PC-9 (cell line): ENCODE results near the gene RFC4. TPM values are rescaled to one million over a fixed set of nuclear protein-coding genes. Genes with fewer than 3 reads are reported as not detected.
A peak's percentile ranks its signal among the peaks of the same experiment; 100 is the strongest.

Experiments
- BruUV-seq: library from RNA; stranded (reverse); fragments of 400-500 nt; replicated peaks from 2 replicates; lab custom pipeline; 2021; lab: Mats Ljungman, UMichigan
- CTCF ChIA-PET: fragments of 300-600 bp; sonication (Branson Sonifier 250); formaldehyde crosslinking; loops from one replicate; lab custom pipeline; 2022; ENCODE audit warnings: antibody characterized with exemption; lab: Charles Lee
- POLR2A ChIA-PET: fragments of 300-600 bp; sonication (Branson Sonifier 250); formaldehyde crosslinking; loops from one replicate; lab custom pipeline; 2022; ENCODE audit warnings: antibody characterized with exemption; ENCODE audit not compliant: unreplicated experiment; lab: Charles Lee
- DNase-seq, 2 experiments: peaks; one replicate each; pipeline versions ENCODE4 v3.0.0 to v3.0.0-alpha.2; 2015 to 2022; ENCODE audit warnings: mixed read lengths in 1 of 2
- H2AFZ ChIP-seq: fragments of 200-600 bp; sonication (generic); 2 replicates; pipeline ENCODE4 v1.8.1; 2017; ENCODE audit warnings: antibody characterized with exemption
- H3F3A ChIP-seq: fragments of 200-600 bp; sonication (generic); 2 replicates; pipeline ENCODE4 v1.8.1; 2017; ENCODE audit warnings: antibody characterized with exemption, mild to moderate bottlenecking, low read depth; ENCODE audit not compliant: insufficient read depth
- H3K27ac ChIP-seq: fragments of 200-600 bp; sonication (generic); 2 replicates; pipeline ENCODE4 v1.6.1; 2016; ENCODE audit warnings: mixed run types
- H3K27me3 ChIP-seq: fragments of 200-600 bp; sonication (generic); 2 replicates; pipeline ENCODE4 v1.6.1; 2016; ENCODE audit warnings: low read depth, mixed run types; ENCODE audit not compliant: insufficient read depth
- H3K36me3 ChIP-seq: fragments of 200-600 bp; sonication (generic); 2 replicates; pipeline ENCODE4 v1.6.1; 2016; ENCODE audit warnings: low read depth, mixed run types
- H3K4me1 ChIP-seq: fragments of 200-600 bp; sonication (generic); replicated peaks from 2 replicates; pipeline ENCODE4 v1.6.1; 2016; ENCODE audit warnings: mixed run types; ENCODE audit not compliant: insufficient read depth
- H3K4me2 ChIP-seq: fragments of 200-600 bp; sonication (generic); 2 replicates; pipeline ENCODE4 v1.6.1; 2017; ENCODE audit warnings: mixed run types
- H3K4me3 ChIP-seq: fragments of 200-600 bp; sonication (generic); 2 replicates; pipeline ENCODE4 v1.6.1; 2016; ENCODE audit warnings: mixed run types
- H3K79me2 ChIP-seq: fragments of 200-600 bp; sonication (generic); 2 replicates; pipeline ENCODE4 v1.6.1; 2017; ENCODE audit warnings: low read depth, mixed run types
- H3K9me2 ChIP-seq: fragments of 200-600 bp; sonication (generic); 2 replicates; pipeline ENCODE4 v1.8.1; 2017; ENCODE audit warnings: mild to moderate bottlenecking; ENCODE audit not compliant: insufficient read depth
- H3K9me3 ChIP-seq: fragments of 200-600 bp; sonication (generic); 2 replicates; pipeline ENCODE4 v1.8.1; 2016; ENCODE audit warnings: low read depth; ENCODE audit not compliant: insufficient read depth
- H4K20me1 ChIP-seq: fragments of 200-600 bp; sonication (generic); 2 replicates; pipeline ENCODE4 v1.8.1; 2017; ENCODE audit not compliant: insufficient read depth
- CTCF ChIP-seq: fragments of 200-600 bp; sonication (generic); conservative IDR thresholded peaks from 2 replicates; pipeline ENCODE4 v1.6.1; 2017; ENCODE audit warnings: mixed run types, antibody characterized with exemption, mild to moderate bottlenecking, moderate library complexity
- EZH2 ChIP-seq: fragments of 200-600 bp; sonication (generic); IDR thresholded peaks from 2 replicates; pipeline ENCODE4 v1.8.0; 2017; ENCODE audit warnings: antibody characterized with exemption, low read depth
- intact Hi-C: fragments of 100-400 bp; cut with micrococcal nuclease; formaldehyde crosslinking; loops from one replicate; pipeline ENCODE4 v1.10.0; 2022; ENCODE audit not compliant: unreplicated experiment
- total RNA-seq: library from RNA; stranded (reverse); gene quantifications from 2 replicates; pipeline ENCODE4 v1.2.3, GENCODE V29; 2021

The RFC4 gene
- total RNA-seq, 1 experiment from 2014 or later, result 94.5 TPM

DNA sequence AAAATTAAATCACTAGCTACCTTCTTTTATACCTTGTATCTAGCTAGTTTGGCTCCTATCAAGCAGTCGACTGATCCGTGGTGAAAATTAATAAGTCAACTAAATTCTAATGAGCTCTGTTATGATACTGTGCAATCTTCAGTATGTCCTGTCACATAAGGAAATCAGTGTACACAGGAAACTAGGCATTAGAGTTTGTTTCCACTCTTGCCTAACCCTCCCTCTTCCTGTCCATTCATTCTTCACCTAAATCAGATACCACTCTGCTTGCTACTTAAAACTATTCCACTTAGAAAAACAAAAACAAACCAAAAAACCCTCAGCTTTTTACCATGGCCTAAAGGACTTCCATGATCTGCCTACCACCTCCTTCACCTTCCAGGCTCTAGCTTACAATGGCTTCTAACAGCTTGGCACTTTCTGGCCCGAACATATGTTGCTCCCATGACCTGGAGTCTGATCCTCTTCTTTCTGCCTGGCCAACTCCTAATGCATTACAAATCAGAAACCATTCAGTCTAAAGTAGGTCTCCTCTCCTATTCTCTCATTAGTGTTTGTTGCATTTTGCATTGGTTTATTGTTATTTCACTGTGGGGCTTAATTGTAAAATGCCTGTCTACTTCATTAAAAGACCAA lies 7.9 kb downstream of the RFC4 start:
- no peak overlapping the region for H3K4me3 ChIP-seq
- no peaks in the 10 kb centered on the region for H3K4me1 ChIP-seq
- DNase-seq, result no peak
- no peaks in the 10 kb centered on the region for H3K9me2 ChIP-seq
- no peaks in the 10 kb centered on the region for H4K20me1 ChIP-seq
- ChIA-PET CTCF (interaction anchor here (0.6 kb wide), 2 partner anchors 209 to 1128 kb away, joined by 4 to 8 read pairs; no protein-coding TSS in a partner anchor), POLR2A (interaction anchor here (0.5 to 0.7 kb wide), 2 partner anchors 102 to 155 kb away, joined by 3 to 7 read pairs; no protein-coding TSS in a partner anchor)
- peaks cover 49% of the 10 kb centered on the region for H3K36me3 ChIP-seq
- no peaks in the 10 kb centered on the region for H3K27me3 ChIP-seq
- H3K27ac ChIP-seq, result no peak overlapping the region
- no peak overlapping the region for H3K4me2 ChIP-seq
- TF ChIP-seq EZH2 (no peak), CTCF (no peak)
- H3K9me3 ChIP-seq, result no peaks in the 10 kb centered on the region
- H2AFZ ChIP-seq, result no peak overlapping the region
- BruUV-seq, result no TSS peak
- intact Hi-C loops, result no loop called here
- peaks cover under 1% of the 10 kb centered on the region; the same call in 1 of the 2 replicates for H3F3A ChIP-seq
- no peaks in the 10 kb centered on the region for H3K79me2 ChIP-seq

GRCh38 chr3:186790261-186790981 lies 15.9 kb downstream of the RFC4 start:
- Histone ChIP-seq H4K20me1 (peaks cover 54% of the 10 kb centered on the region), H3K9me2 (no peaks in the 10 kb centered on the region), H3K36me3 (peaks cover 46% of the 10 kb centered on the region), H3K4me1 (peaks cover 19% of the 10 kb centered on the region), H3F3A (peaks cover 80% of the 10 kb centered on the region), H3K4me2 (no peak overlapping the region), H3K27me3 (no peaks in the 10 kb centered on the region), H3K9me3 (no peaks in the 10 kb centered on the region), H3K27ac (peak overlapping the region; percentile 34), H3K4me3 (no peak overlapping the region), H2AFZ (no peak overlapping the region), H3K79me2 (peaks cover 35% of the 10 kb centered on the region)
- intact Hi-C loops, result no loop called here
- DNase-seq, result peak in 1 of 2 experiments; percentile 68
- ChIA-PET POLR2A (interaction anchor here (0.6 to 1.0 kb wide), 6 partner anchors 65 to 1474 kb away, joined by 3 to 12 read pairs (median 3); no protein-coding TSS in a partner anchor), CTCF (interaction anchor here (0.5 to 0.6 kb wide), 2 partner anchors 68 to 173 kb away, joined by 3 to 6 read pairs; no protein-coding TSS in a partner anchor)
- BruUV-seq, result no TSS peak
- TF ChIP-seq EZH2, result no peak
- no peak; the same call in 1 of the 2 replicates for TF ChIP-seq CTCF

GRCh38 chr3:186789554-186790260 lies 16.6 kb downstream of the RFC4 start:
- DNase-seq, result no peak
- Histone ChIP-seq H3K9me2 (no peaks in the 10 kb centered on the region), H4K20me1 (peaks cover 61% of the 10 kb centered on the region), H3K4me3 (no peak overlapping the region), H3K9me3 (no peaks in the 10 kb centered on the region), H3K79me2 (peaks cover 42% of the 10 kb centered on the region), H3K4me1 (peaks cover 22% of the 10 kb centered on the region), H2AFZ (no peak overlapping the region), H3K27ac (peak overlapping the region; percentile 34), H3K36me3 (peaks cover 53% of the 10 kb centered on the region), H3F3A (peaks cover 87% of the 10 kb centered on the region), H3K4me2 (no peak overlapping the region), H3K27me3 (no peaks in the 10 kb centered on the region)
- ChIA-PET CTCF (interaction anchor here (0.5 to 0.6 kb wide), 2 partner anchors 68 to 172 kb away, joined by 3 to 6 read pairs; no protein-coding TSS in a partner anchor), POLR2A (interaction anchor here (0.6 to 0.9 kb wide), 4 partner anchors 93 to 1473 kb away, joined by 3 to 4 read pairs (median 3); no protein-coding TSS in a partner anchor)
- intact Hi-C loops, result no loop called here
- BruUV-seq, result no TSS peak
- no peak for TF ChIP-seq EZH2
- TF ChIP-seq CTCF, result 0 out of 2 replicates have a peak, but pooled peaks have one; percentile 7
